HEK293 (cell line): Measurements from ENCODE around the gene EVA1C.

Source experiments
- EGR2 ChIP-seq: fragments of 450-650 bp; formaldehyde crosslinking; IDR thresholded peaks from 2 replicates; pipeline ENCODE4 v1.5.1; 2016; ENCODE audit warnings: low read depth, missing biosample characterization, missing genetic modification characterization
- KLF1 ChIP-seq: fragments of 450-650 bp; formaldehyde crosslinking; IDR thresholded peaks from 2 replicates; pipeline ENCODE4 v1.5.1; 2016; ENCODE audit warnings: missing biosample characterization, missing genetic modification characterization
- KLF9 ChIP-seq: fragments of 450-650 bp; formaldehyde crosslinking; IDR thresholded peaks from 2 replicates; pipeline ENCODE4 v1.5.1; 2016; ENCODE audit warnings: missing biosample characterization, missing genetic modification characterization, low read depth
- OSR2 ChIP-seq: fragments of 450-650 bp; formaldehyde crosslinking; IDR thresholded peaks from 2 replicates; pipeline ENCODE4 v1.5.1; 2016; ENCODE audit warnings: missing biosample characterization, missing genetic modification characterization
- REPIN1 ChIP-seq: fragments of 450-650 bp; formaldehyde crosslinking; IDR thresholded peaks from 2 replicates; pipeline ENCODE4 v1.5.1; 2017; ENCODE audit warnings: missing biosample characterization, missing genetic modification characterization, low read depth
- WT1 ChIP-seq: fragments of 450-650 bp; formaldehyde crosslinking; IDR thresholded peaks from 2 replicates; pipeline ENCODE4 v1.5.1; 2016; ENCODE audit warnings: missing biosample characterization, missing genetic modification characterization
- ZBTB11 ChIP-seq: fragments of 450-650 bp; formaldehyde crosslinking; conservative IDR thresholded peaks from 2 replicates; pipeline ENCODE4 v1.5.1; 2016; ENCODE audit warnings: low read depth, missing biosample characterization, missing genetic modification characterization
- ZBTB20 ChIP-seq: fragments of 450-650 bp; formaldehyde crosslinking; IDR thresholded peaks from 2 replicates; pipeline ENCODE4 v1.5.1; 2016; ENCODE audit warnings: missing biosample characterization, missing genetic modification characterization
- ZBTB7A ChIP-seq: fragments of 450-650 bp; formaldehyde crosslinking; IDR thresholded peaks from 2 replicates; pipeline ENCODE4 v1.5.1; 2016; ENCODE audit warnings: low read depth, missing biosample characterization, missing genetic modification characterization
- ZFP69B ChIP-seq: fragments of 450-650 bp; formaldehyde crosslinking; IDR thresholded peaks from 2 replicates; pipeline ENCODE4 v1.5.1; 2016; ENCODE audit warnings: missing biosample characterization, missing genetic modification characterization
- ZIC2 ChIP-seq: fragments of 450-650 bp; formaldehyde crosslinking; IDR thresholded peaks from 2 replicates; pipeline ENCODE4 v1.5.1; 2016; ENCODE audit warnings: missing biosample characterization, missing genetic modification characterization
- ZNF146 ChIP-seq: fragments of 450-650 bp; formaldehyde crosslinking; IDR thresholded peaks from 2 replicates; pipeline ENCODE4 v1.5.1; 2016; ENCODE audit warnings: missing biosample characterization, missing genetic modification characterization
- ZNF202 ChIP-seq: fragments of 450-650 bp; formaldehyde crosslinking; IDR thresholded peaks from 2 replicates; pipeline ENCODE4 v1.5.1; 2016; ENCODE audit warnings: missing biosample characterization, missing genetic modification characterization, borderline replicate concordance
- ZNF23 ChIP-seq: fragments of 450-650 bp; formaldehyde crosslinking; IDR thresholded peaks from 2 replicates; pipeline ENCODE4 v1.5.1; 2016; ENCODE audit warnings: missing biosample characterization, missing genetic modification characterization, borderline replicate concordance
- ZNF239 ChIP-seq: fragments of 450-650 bp; formaldehyde crosslinking; IDR thresholded peaks from 2 replicates; pipeline ENCODE4 v1.5.1; 2016; ENCODE audit warnings: missing biosample characterization, missing genetic modification characterization
- ZNF266 ChIP-seq: fragments of 450-650 bp; formaldehyde crosslinking; IDR thresholded peaks from 2 replicates; pipeline ENCODE4 v1.5.1; 2016; ENCODE audit warnings: missing biosample characterization, missing genetic modification characterization, low read depth
- ZNF394 ChIP-seq: fragments of 450-650 bp; formaldehyde crosslinking; IDR thresholded peaks from 2 replicates; pipeline ENCODE4 v1.5.1; 2016; ENCODE audit warnings: missing biosample characterization, missing genetic modification characterization, mild to moderate bottlenecking, moderate library complexity, borderline replicate concordance
- ZNF48 ChIP-seq: fragments of 450-650 bp; formaldehyde crosslinking; IDR thresholded peaks from 2 replicates; pipeline ENCODE4 v1.5.1; 2016; ENCODE audit warnings: missing biosample characterization, missing genetic modification characterization
- ZNF660 ChIP-seq: fragments of 450-650 bp; IDR thresholded peaks from 2 replicates; pipeline ENCODE4 v1.5.1; 2018; ENCODE audit warnings: missing biosample characterization, mild to moderate bottlenecking, missing genetic modification characterization
- ZNF677 ChIP-seq: fragments of 450-650 bp; IDR thresholded peaks from 2 replicates; pipeline ENCODE4 v1.5.0; 2018; ENCODE audit warnings: missing biosample characterization, mild to moderate bottlenecking, missing genetic modification characterization, moderate library complexity
- TF ChIP-seq, protein P1 (sequence below): fragments of 450-650 bp; formaldehyde crosslinking; IDR thresholded peaks from 2 replicates; pipeline ENCODE4 v1.5.1; 2016; ENCODE audit warnings: missing biosample characterization, missing genetic modification characterization
- TF ChIP-seq, protein P2 (sequence below): fragments of 450-650 bp; formaldehyde crosslinking; IDR thresholded peaks from 2 replicates; pipeline ENCODE4 v1.5.1; 2016; ENCODE audit warnings: missing biosample characterization, missing genetic modification characterization
- TF ChIP-seq, protein P3 (sequence below): fragments of 450-650 bp; formaldehyde crosslinking; IDR thresholded peaks from 2 replicates; pipeline ENCODE4 v1.5.0; 2017; ENCODE audit warnings: missing biosample characterization, missing genetic modification characterization, borderline replicate concordance
- TF ChIP-seq, protein P4 (sequence below): fragments of 450-650 bp; formaldehyde crosslinking; conservative IDR thresholded peaks from 2 replicates; pipeline ENCODE4 v1.5.1; 2016; ENCODE audit warnings: low read depth, missing biosample characterization, missing genetic modification characterization

Gene EVA1C

DNA sequence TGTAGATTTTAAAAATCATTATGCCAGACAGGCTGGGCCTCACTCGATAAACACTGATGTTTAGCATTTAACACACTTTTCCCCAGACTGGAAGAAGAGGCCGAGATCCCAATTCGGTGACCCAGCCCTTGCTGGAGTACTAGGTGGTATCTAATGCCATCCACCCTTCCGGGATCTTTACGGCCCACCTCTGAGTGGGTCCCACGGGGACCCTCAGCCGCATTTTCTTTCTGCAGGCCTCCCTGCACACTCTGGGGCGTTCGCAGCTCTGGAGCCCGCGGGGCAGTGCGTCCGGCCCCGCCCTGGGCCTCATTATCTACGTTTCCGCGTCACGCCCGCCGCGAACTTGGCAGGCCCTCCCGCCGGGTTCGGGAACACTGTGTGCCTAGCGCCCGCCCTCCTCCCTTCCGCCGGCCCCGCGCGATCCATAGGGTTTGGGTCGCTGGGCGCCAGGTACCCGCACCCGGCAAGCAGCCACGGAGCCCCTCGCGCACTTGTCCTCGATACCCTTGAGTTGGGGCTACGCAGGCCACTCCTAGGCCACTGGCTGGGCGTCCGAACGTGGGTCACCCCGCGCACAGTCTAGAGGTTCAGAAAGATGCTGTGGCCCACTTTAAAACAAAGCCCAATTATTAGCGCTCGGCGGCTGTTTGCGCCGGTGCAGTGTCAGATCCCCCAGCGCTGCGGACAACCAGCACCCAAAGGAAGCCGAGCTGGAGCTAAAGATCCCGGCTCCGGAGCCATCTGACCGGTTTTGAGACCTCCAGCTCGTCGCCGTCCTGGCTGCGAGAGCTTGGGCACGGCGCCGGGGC is 950 bp upstream of the EVA1C start (continued):
- TF ChIP-seq, protein P1, sequence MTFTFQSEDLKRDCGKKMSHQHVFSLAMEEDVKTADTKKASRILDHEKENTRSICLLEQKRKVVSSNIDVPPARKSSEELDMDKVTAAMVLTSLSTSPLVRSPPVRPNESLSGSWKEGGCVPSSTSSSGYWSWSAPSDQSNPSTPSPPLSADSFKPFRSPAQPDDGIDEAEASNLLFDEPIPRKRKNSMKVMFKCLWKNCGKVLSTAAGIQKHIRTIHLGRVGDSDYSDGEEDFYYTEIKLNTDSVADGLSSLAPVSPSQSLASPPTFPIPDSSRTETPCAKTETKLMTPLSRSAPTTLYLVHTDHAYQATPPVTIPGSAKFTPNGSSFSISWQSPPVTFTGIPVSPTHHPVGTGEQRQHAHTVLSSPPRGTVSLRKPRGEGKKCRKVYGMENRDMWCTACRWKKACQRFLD (tag by site-specific recombination): no peak
- TF ChIP-seq EGR2 (tag by site-specific recombination) (no peak), ZBTB11 (tag by site-specific recombination) (peak; percentile 42; the same call in 1 of the 2 replicates), ZNF239 (no peak), ZNF48 (tag by site-specific recombination) (no peak), ZNF146 (tag by site-specific recombination) (0 out of 2 replicates have a peak, but pooled peaks have one; percentile 3), WT1 (peak; percentile 41; the same call in 1 of the 2 replicates), ZBTB7A (no peak), ZNF266 (tag by site-specific recombination) (no peak), ZNF660 (tag by site-specific recombination) (no peak; the same call in 1 of the 2 replicates), KLF9 (tag by site-specific recombination) (peak; percentile 32; the same call in 1 of the 2 replicates), ZNF202 (tag by site-specific recombination) (no peak), ZBTB20 (peak; percentile 81), ZNF23 (tag by site-specific recombination) (no peak), ZNF677 (tag by site-specific recombination) (no peak), ZIC2 (tag by site-specific recombination) (peak; percentile 68), ZNF394 (peak; percentile 18; the same call in 1 of the 2 replicates), KLF1 (peak; percentile 94), REPIN1 (tag by site-specific recombination) (0 out of 2 replicates have a peak, but pooled peaks have one; percentile 17), OSR2 (tag by site-specific recombination) (peak; percentile 10; the same call in 1 of the 2 replicates), ZFP69B (peak; percentile 43; the same call in 1 of the 2 replicates)
- TF ChIP-seq, protein P2, sequence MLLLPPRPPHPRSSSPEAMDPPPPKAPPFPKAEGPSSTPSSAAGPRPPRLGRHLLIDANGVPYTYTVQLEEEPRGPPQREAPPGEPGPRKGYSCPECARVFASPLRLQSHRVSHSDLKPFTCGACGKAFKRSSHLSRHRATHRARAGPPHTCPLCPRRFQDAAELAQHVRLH (tag by site-specific recombination): no peak
- TF ChIP-seq, protein P3, sequence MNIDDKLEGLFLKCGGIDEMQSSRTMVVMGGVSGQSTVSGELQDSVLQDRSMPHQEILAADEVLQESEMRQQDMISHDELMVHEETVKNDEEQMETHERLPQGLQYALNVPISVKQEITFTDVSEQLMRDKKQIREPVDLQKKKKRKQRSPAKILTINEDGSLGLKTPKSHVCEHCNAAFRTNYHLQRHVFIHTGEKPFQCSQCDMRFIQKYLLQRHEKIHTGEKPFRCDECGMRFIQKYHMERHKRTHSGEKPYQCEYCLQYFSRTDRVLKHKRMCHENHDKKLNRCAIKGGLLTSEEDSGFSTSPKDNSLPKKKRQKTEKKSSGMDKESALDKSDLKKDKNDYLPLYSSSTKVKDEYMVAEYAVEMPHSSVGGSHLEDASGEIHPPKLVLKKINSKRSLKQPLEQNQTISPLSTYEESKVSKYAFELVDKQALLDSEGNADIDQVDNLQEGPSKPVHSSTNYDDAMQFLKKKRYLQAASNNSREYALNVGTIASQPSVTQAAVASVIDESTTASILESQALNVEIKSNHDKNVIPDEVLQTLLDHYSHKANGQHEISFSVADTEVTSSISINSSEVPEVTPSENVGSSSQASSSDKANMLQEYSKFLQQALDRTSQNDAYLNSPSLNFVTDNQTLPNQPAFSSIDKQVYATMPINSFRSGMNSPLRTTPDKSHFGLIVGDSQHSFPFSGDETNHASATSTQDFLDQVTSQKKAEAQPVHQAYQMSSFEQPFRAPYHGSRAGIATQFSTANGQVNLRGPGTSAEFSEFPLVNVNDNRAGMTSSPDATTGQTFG (tag by site-specific recombination): no peak
- TF ChIP-seq, protein P4, sequence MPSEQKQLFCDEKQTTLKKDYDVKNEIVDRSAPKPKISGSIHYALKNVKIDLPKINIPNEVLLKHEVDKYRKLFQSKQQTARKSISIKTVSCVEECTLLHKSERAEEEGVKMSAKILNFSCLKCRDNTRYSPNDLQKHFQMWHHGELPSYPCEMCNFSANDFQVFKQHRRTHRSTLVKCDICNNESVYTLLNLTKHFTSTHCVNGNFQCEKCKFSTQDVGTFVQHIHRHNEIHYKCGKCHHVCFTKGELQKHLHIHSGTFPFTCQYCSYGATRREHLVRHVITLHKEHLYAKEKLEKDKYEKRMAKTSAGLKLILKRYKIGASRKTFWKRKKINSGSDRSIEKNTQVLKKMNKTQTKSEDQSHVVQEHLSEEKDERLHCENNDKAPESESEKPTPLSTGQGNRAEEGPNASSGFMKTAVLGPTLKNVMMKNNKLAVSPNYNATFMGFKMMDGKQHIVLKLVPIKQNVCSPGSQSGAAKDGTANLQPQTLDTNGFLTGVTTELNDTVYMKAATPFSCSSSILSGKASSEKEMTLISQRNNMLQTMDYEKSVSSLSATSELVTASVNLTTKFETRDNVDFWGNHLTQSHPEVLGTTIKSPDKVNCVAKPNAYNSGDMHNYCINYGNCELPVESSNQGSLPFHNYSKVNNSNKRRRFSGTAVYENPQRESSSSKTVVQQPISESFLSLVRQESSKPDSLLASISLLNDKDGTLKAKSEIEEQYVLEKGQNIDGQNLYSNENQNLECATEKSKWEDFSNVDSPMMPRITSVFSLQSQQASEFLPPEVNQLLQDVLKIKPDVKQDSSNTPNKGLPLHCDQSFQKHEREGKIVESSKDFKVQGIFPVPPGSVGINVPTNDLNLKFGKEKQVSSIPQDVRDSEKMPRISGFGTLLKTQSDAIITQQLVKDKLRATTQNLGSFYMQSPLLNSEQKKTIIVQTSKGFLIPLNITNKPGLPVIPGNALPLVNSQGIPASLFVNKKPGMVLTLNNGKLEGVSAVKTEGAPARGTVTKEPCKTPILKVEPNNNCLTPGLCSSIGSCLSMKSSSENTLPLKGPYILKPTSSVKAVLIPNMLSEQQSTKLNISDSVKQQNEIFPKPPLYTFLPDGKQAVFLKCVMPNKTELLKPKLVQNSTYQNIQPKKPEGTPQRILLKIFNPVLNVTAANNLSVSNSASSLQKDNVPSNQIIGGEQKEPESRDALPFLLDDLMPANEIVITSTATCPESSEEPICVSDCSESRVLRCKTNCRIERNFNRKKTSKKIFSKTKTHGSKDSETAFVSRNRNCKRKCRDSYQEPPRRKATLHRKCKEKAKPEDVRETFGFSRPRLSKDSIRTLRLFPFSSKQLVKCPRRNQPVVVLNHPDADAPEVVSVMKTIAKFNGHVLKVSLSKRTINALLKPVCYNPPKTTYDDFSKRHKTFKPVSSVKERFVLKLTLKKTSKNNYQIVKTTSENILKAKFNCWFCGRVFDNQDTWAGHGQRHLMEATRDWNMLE (tag by site-specific recombination): peak; percentile 20
